Measurements from ENCODE around the gene CSNK1G3. TPM values are rescaled to one million over a fixed set of nuclear protein-coding genes. Genes with fewer than 3 reads are reported as not detected.

The CSNK1G3 gene
- total RNA-seq, 2 experiments from 2014 or later, result 26.3 to 33.4 TPM

DNA sequence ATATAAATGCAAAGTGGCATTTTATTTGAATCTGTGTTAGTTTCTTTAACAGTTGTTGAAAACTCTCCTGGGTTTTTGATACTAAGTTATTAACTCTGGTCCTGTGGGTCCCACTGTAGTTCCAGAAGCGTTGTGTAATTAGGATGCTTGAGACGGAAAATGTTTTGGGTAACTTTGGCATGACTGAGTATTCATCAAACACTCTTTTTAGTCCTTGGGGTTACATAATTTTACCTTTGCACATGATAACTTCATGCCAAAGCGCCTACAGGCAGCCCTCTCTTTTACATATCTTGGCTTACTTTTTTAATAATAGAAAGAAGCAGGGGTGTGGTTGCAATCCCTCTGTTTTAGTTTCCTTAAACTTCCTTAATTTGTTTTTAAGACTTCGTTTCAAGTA, 12.2 kb downstream of the CSNK1G3 start:
- Mint-ChIP-seq H3K4me1 (peaks cover 21% of the 10 kb centered on the region), H3K36me3 (peaks cover 10% of the 10 kb centered on the region), H3K27ac (no peak overlapping the region), H3K4me3 (no peak overlapping the region), H3K9me3 (ENCODE audit: low read depth) (no peaks in the 10 kb centered on the region), H3K27me3 (no peaks in the 10 kb centered on the region)
- ATAC-seq (no peak), DNase-seq (no peak)
- CTCF ChIA-PET, result no interaction called here

DNA sequence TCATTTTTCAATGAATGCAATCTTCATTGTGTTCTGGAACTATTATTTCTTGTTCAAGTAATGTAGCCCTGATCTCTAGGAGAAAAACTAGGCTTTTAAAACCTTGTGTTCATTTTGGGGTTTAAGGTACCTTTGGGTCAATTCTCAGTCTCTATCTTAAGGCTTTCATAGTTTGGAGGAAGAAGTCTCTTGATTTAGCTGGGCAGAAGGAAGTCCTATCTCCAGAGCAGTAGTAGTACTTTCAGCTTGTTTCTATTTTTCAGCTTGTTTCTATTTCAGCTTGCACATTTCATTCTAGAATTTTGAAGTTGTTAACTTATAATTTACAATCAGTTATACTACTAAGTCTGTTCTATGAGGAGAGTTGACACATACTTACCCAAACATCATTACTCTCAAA, 15.2 kb downstream of the CSNK1G3 start:
- Mint-ChIP-seq H3K36me3 (peaks cover 7% of the 10 kb centered on the region), H3K27ac (no peak overlapping the region), H3K4me1 (peaks cover 14% of the 10 kb centered on the region), H3K27me3 (no peaks in the 10 kb centered on the region), H3K4me3 (no peak overlapping the region), H3K9me3 (ENCODE audit: low read depth) (no peaks in the 10 kb centered on the region)
- CTCF ChIA-PET, result no interaction called here
- no peak for DNase-seq
- ATAC-seq, result no peak

DNA sequence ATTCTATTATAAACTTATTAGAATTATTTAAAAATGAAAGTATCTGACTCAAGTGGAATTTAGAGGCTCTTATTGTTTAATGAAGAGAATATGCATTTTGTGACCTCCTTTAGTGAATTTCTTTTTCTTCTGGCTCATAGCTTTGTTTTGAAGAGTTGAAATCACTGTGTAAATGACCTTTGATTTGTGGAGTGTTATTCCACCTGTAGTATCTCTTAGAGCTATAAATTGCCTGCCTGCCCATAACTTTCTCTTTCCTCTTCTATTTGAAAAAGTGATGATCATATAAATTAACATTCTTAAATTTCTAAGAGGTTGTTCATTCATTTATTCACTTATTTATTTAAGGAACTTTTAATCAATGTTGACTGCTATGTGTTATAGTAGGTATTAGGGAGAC, 16.1 kb downstream of the CSNK1G3 start:
- H3K4me3 Mint-ChIP-seq, result no peak overlapping the region
- H3K27ac Mint-ChIP-seq, result no peak overlapping the region

DNA sequence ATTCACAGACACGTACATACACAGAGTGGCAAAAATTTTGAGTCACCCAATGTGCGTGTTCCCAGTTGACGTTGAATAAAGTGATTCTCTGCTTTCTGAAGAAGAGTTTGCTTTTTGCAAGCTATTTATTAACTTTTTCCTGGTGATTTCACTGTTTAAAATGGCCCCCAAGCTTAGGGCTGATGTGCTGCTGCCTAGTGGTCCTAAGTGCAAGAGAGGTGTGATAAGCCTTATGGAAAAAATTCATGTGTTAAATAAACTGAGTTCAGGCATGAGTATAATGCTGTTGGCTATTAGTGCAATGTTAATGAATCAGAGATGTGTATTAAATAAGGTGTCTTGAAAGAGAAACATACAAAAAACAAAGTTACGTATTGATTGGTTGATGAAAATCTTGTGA, 16.9 kb downstream of the CSNK1G3 start:
- Mint-ChIP-seq H3K27ac (no peak overlapping the region), H3K9me3 (ENCODE audit: low read depth) (no peaks in the 10 kb centered on the region), H3K36me3 (peaks cover 7% of the 10 kb centered on the region), H3K4me1 (peaks cover 14% of the 10 kb centered on the region), H3K27me3 (no peaks in the 10 kb centered on the region), H3K4me3 (no peak overlapping the region)
- DNase-seq (no peak), ATAC-seq (no peak)
- CTCF ChIA-PET, result no interaction called here

More for the DNA sequence above, 16.1 kb downstream of the CSNK1G3 start:
- DNase-seq (no peak), ATAC-seq (no peak)
- Mint-ChIP-seq H3K9me3 (ENCODE audit: low read depth) (no peaks in the 10 kb centered on the region), H3K4me1 (peaks cover 14% of the 10 kb centered on the region), H3K27me3 (no peaks in the 10 kb centered on the region), H3K36me3 (peaks cover 7% of the 10 kb centered on the region)
- CTCF ChIA-PET, result no interaction called here

DNA sequence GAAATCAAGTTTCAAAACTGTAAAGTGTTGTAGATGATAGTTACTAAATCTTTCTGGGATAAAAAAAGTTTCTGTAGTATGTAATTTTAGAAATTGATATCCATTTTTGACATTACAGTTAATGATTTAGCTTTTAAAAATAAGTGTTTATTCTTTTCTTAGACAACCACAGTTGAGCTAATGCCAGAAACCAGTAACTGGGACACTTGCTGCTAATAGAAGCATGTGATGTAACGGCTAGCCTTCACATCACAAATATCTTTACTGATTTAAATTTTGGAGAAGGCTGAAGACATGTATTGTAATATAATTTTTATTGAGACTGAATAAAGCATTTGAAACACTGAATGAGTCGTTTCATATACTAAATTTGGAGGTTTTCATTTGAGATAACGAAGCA, 18.8 kb downstream of the CSNK1G3 start:
- peaks cover 14% of the 10 kb centered on the region for H3K4me1 Mint-ChIP-seq
- CTCF ChIA-PET, result no interaction called here
- H3K36me3 Mint-ChIP-seq, result peaks cover 8% of the 10 kb centered on the region
- DNase-seq (no peak), ATAC-seq (no peak)
- no peak overlapping the region for H3K27ac Mint-ChIP-seq
- no peaks in the 10 kb centered on the region for H3K9me3 Mint-ChIP-seq (ENCODE audit: low read depth)
- no peaks in the 10 kb centered on the region for H3K27me3 Mint-ChIP-seq
- no peak overlapping the region for H3K4me3 Mint-ChIP-seq

DNA sequence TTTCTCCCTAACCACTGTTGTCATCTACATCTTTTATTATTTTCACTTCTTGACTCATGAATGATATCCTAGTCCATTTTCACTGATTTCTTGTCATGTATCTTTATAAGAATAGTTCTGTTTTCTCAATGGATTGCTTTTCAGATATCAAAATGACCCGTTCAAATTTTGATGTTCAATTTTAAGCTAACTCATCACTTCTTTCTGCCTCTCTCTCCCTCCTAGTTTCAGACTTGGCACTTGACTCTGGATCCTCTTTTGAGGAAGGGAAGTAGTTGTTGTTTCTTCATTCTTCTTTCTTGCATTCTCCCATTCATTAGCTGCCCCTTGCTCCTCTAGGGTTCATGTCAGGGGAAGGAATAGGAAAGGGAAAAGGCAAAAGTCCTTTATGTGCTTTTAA, 23.7 kb downstream of the CSNK1G3 start:
- Mint-ChIP-seq H3K27ac (no peak overlapping the region), H3K4me1 (peaks cover 3% of the 10 kb centered on the region), H3K36me3 (peaks cover 5% of the 10 kb centered on the region), H3K9me3 (ENCODE audit: low read depth) (no peaks in the 10 kb centered on the region), H3K4me3 (no peak overlapping the region), H3K27me3 (no peaks in the 10 kb centered on the region)
- ATAC-seq (no peak), DNase-seq (no peak)
- CTCF ChIA-PET, result no interaction called here

DNA sequence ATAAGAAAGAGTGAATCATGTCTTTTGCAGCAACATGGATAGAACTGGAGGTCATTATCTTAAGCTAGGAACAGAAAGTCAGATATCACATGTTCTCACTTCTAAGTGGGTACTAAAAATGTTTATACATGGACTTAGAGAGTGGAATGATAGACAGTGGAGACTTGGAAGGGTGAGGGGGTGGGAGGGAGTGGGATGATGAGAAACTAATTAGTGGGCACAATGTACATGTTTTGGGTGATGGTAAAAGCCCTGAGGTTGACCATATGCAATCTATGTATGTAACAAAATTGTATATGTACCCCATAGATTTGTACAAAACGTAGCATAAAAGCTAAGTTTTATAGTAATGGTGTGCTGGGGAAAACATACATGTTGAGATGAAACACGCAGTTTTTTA, 25.3 kb downstream of the CSNK1G3 start:
- H3K4me1 Mint-ChIP-seq, result peaks cover 3% of the 10 kb centered on the region
- H3K27me3 Mint-ChIP-seq, result no peaks in the 10 kb centered on the region
- H3K27ac Mint-ChIP-seq, result no peak overlapping the region
- H3K4me3 Mint-ChIP-seq, result no peak overlapping the region
- DNase-seq (no peak), ATAC-seq (no peak)
- CTCF ChIA-PET, result no interaction called here
- H3K9me3 Mint-ChIP-seq (ENCODE audit: low read depth), result no peaks in the 10 kb centered on the region
- peaks cover 8% of the 10 kb centered on the region for H3K36me3 Mint-ChIP-seq

DNA sequence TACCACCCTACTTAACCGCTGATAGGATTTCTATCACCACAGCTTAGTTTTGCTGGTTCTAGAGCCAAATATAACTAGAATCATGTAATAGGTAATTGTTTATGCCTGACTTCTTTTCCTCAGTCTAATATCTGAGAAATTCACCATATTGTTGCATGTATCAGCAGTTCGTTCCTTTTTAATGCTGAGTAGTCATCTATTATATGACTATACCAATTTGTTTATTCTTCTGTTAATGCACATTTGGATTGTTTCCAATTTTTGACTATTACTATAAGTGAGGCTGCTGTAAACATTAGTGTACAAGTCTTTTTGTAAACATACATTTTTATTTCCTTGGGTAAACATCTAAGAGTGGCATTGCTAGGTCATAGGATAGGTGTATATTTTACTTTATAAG, 25.9 kb downstream of the CSNK1G3 start:
- Mint-ChIP-seq H3K27me3 (no peaks in the 10 kb centered on the region), H3K4me3 (no peak overlapping the region), H3K4me1 (peaks cover 4% of the 10 kb centered on the region), H3K27ac (no peak overlapping the region), H3K36me3 (peaks cover 8% of the 10 kb centered on the region), H3K9me3 (ENCODE audit: low read depth) (no peaks in the 10 kb centered on the region)
- no peak for DNase-seq
- no peak for ATAC-seq
- CTCF ChIA-PET, result no interaction called here

DNA sequence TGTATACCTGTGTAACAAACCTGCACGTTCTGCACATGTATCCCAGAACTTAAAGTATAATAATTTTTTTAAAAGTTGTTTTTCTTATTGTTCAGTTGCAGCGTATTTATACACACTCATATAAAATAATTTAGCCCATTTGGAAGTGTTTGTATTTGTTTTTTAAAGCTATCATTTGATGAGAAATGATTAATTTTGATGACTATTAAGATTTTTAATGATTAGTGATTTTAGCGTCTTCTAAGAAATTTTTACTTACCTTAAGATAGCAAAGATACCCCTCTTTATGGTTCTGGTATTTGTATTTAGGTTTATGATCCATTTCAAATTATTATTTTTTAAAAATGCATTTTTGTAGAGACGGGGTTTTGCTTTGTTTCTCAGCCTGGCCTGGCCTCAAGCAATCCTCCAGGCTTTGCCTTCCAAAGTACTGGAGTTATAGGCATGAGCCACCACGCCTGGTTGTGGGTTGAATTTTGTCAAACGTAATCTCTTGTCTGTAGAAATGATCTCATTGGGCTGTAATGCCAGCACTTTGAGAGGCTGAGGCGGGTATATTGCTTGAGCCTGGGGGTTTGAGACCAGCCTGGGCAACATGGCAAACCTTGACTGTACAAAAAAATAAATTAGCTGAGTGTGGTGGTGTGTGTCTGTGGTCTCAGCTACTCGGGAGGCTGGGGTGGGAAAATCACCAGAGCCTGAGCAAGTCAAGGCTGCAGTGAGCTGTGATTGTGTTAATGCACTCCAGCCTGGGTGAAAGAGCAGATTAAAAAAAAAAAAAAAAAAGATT, 26.9 kb downstream of the CSNK1G3 start:
- Mint-ChIP-seq H3K9me3 (ENCODE audit: low read depth) (no peaks in the 10 kb centered on the region), H3K36me3 (peaks cover 8% of the 10 kb centered on the region), H3K4me1 (peaks cover 13% of the 10 kb centered on the region), H3K27ac (no peak overlapping the region), H3K4me3 (no peak overlapping the region), H3K27me3 (no peaks in the 10 kb centered on the region)
- CTCF ChIA-PET, result no interaction called here
- no peak for DNase-seq
- ATAC-seq, result no peak

DNA sequence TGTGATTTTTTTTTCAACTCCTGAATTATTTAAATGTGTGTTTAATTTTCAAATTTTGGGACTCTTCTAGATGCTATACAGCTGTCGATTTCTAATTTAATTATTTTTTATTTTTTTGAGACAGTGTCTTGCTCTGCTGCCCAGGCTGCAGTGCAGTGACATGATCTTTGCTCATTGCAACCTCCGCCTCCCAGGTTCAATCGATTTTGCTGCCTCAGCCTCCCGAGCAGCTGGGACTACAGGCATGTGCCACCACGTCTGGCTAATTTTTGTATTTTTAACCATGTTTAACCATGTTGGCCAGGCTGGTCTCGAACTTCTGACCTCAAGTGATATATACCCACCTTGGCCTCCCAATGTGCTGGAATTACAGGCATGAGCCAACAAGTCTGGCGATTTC, 28.6 kb downstream of the CSNK1G3 start:
- CTCF ChIA-PET, result interaction anchor here (0.5 to 1.7 kb wide), 3 partner anchors 22 to 117 kb away, joined by 3 to 4 read pairs (median 3); partner anchors contain the start of gene CEP120

DNA sequence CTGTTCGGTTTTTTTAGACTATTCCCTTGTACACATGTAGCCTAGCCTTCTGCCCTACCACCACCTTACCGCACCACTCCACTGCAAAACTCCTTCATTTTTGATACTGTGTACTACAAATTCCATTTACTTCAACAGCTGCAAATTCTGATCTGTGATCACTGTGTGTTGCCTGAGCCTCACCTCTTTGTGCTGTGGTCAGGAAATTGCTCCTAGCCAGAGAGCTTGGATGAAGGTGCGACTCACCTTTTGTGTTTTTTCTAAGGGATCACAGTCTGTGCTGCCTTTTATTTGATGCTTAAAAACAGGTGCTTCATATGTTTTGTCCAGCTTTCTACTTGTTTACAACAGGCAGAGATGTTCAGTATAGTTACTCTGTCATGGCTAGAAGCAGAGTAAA, 31.5 kb downstream of the CSNK1G3 start:
- CTCF ChIA-PET, result interaction anchor here (1.4 kb wide), 1 partner anchor 9 kb away, joined by 5 read pairs; no protein-coding TSS in a partner anchor
- no peak for DNase-seq
- Mint-ChIP-seq H3K27me3 (no peaks in the 10 kb centered on the region), H3K27ac (no peak overlapping the region), H3K36me3 (peaks cover 8% of the 10 kb centered on the region), H3K4me1 (peaks cover 17% of the 10 kb centered on the region), H3K4me3 (no peak overlapping the region), H3K9me3 (ENCODE audit: low read depth) (no peaks in the 10 kb centered on the region)
- no peak for ATAC-seq

More for the DNA sequence above, 28.6 kb downstream of the CSNK1G3 start:
- ATAC-seq, result no peak
- Mint-ChIP-seq H3K4me3 (no peak overlapping the region), H3K27ac (no peak overlapping the region), H3K9me3 (ENCODE audit: low read depth) (no peaks in the 10 kb centered on the region), H3K36me3 (peaks cover 9% of the 10 kb centered on the region), H3K27me3 (no peaks in the 10 kb centered on the region), H3K4me1 (peaks cover 16% of the 10 kb centered on the region)
- DNase-seq, result no peak

DNA sequence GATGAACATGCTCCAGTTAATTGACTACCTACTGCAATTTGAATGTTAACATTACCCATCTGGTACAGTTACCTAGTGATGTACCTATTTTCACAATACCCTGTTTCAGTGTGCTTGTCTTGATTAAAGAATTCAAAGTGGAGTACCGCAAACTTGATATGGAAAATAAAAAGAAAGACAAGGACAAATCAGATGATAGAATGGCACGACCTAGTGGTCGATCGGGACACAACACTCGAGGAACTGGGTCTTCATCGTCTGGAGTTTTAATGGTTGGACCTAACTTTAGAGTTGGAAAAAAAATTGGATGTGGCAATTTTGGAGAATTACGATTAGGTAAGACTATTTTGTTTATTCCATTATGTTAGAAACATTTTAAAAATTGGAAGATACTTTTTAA, 33.5 kb downstream of the CSNK1G3 start:
- H3K4me3 Mint-ChIP-seq, result no peak overlapping the region
- H3K4me1 Mint-ChIP-seq, result peaks cover 33% of the 10 kb centered on the region
- H3K9me3 Mint-ChIP-seq (ENCODE audit: low read depth), result no peaks in the 10 kb centered on the region
- no peak for ATAC-seq
- no peaks in the 10 kb centered on the region for H3K27me3 Mint-ChIP-seq
- CTCF ChIA-PET, result interaction anchor here (1.0 to 1.8 kb wide), 2 partner anchors 11 to 123 kb away, joined by 3 to 5 read pairs; partner anchors contain the start of gene CEP120
- DNase-seq, result no peak
- H3K36me3 Mint-ChIP-seq, result peaks cover 16% of the 10 kb centered on the region
- no peak overlapping the region for H3K27ac Mint-ChIP-seq

DNA sequence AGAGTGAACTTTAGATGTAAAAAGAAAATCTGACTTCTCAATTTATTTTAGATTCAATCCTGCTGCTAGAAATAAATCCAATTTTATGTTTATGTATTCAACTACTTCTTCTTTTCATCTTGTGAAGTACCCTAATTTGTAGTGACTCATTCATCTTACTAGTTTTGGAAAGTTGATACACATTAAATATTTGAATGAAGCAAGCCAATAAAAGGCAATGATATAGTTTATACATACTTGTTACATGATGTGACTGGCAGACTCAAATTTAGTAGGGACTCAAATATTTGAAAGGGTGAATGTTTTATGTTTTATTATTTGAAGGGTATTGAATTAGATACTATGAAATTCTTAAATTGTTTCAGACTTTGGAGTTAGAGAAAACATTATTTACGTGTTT, 34.7 kb downstream of the CSNK1G3 start:
- H3K36me3 Mint-ChIP-seq, result peaks cover 16% of the 10 kb centered on the region
- DNase-seq, result no peak
- H3K9me3 Mint-ChIP-seq (ENCODE audit: low read depth), result no peaks in the 10 kb centered on the region

DNA sequence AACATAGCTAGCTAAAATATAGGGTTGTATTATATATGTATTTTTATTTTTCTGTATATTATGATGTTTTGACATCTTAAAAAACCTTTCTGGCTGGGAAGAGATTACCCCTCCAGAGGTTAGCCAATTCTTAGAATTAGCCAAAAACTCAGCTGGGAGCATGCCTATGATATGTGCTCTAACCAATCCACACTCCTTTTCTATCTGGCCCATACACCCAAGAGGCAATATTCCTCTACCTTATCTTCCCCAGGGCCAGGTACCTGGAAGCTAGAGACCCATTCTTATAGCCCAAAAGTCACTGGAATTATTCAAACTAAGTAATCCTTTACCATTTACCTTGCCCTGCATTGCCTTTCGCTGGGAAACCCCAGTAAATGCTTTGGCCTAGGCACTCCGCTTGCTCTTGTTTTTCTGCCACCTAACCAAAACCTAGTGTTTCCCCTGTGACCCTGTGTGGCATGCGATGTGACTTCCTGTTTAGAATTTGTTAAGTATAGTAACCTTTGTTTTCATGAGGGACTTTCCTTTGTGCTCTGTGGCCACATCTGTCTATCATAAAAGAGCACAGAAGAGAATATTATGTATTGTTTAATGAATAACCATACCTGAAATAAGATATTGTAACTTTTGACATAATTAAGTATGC, 37.4 kb downstream of the CSNK1G3 start:
- CTCF ChIA-PET, result interaction anchor here (0.8 to 1.2 kb wide), 3 partner anchors 12 to 126 kb away, joined by 3 to 5 read pairs (median 4); partner anchors contain the start of gene CEP120
- peak; percentile 80 for DNase-seq

More for the DNA sequence above, 34.7 kb downstream of the CSNK1G3 start:
- no peaks in the 10 kb centered on the region for H3K27me3 Mint-ChIP-seq
- peaks cover 33% of the 10 kb centered on the region for H3K4me1 Mint-ChIP-seq
- CTCF ChIA-PET, result interaction anchor here (1.0 kb wide), 1 partner anchor 123 kb away, joined by 6 read pairs; the partner anchor contains the start of gene CEP120
- no peak overlapping the region for H3K27ac Mint-ChIP-seq
- no peak overlapping the region for H3K4me3 Mint-ChIP-seq
- ATAC-seq, result no peak

More for the DNA sequence above, 37.4 kb downstream of the CSNK1G3 start:
- peaks cover 17% of the 10 kb centered on the region for H3K36me3 Mint-ChIP-seq
- peak; percentile 96 for ATAC-seq
- H3K27me3 Mint-ChIP-seq, result no peaks in the 10 kb centered on the region
- H3K27ac Mint-ChIP-seq, result peak overlapping the region; percentile 83
- peaks cover 20% of the 10 kb centered on the region for H3K4me1 Mint-ChIP-seq
- H3K4me3 Mint-ChIP-seq, result peak overlapping the region; percentile 9
- no peaks in the 10 kb centered on the region for H3K9me3 Mint-ChIP-seq (ENCODE audit: low read depth)
